Liver (tissue), 9 donors: ENCODE results near the gene THSD7B. TPM values are rescaled to one million over a fixed set of nuclear protein-coding genes. Genes with fewer than 3 reads are reported as not detected.

Source experiments
- DNase-seq: peaks from one replicate; pipeline ENCODE4 v3.0.0-alpha.2; 2017; ENCODE audit warnings: low spot score
- H3K27ac ChIP-seq, 2 donors: one replicate each; pipeline ENCODE4 v1.7.0; 2013; ENCODE audit warnings: inconsistent platforms in 2 of 2, low read length in 2 of 2, control low read depth in 1 of 2, low read depth in 1 of 2, mild to moderate bottlenecking in 1 of 2
- H3K27me3 ChIP-seq, 4 donors: one replicate each; pipeline versions ENCODE4 v1.6.1 to v1.7.0; 2013; ENCODE audit warnings: low read length in 3 of 4, inconsistent platforms in 1 of 4, mild to moderate bottlenecking in 1 of 4, moderate library complexity in 1 of 4; ENCODE audit not compliant: control insufficient read depth in 4 of 4, insufficient read depth in 4 of 4
- H3K36me3 ChIP-seq, 4 donors: one replicate each; pipeline versions ENCODE4 v1.6.1 to v1.7.0; 2013; ENCODE audit warnings: low read length in 3 of 4, mild to moderate bottlenecking in 3 of 4, low read depth in 1 of 4, moderate library complexity in 1 of 4; ENCODE audit not compliant: control insufficient read depth in 4 of 4, insufficient read depth in 3 of 4
- H3K4me1 ChIP-seq, 4 donors: one replicate each; pipeline versions ENCODE4 v1.6.1 to v1.7.0; 2013; ENCODE audit warnings: low read length in 3 of 4, mild to moderate bottlenecking in 3 of 4, moderate library complexity in 1 of 4; ENCODE audit not compliant: control insufficient read depth in 4 of 4, insufficient read depth in 4 of 4
- H3K4me3 ChIP-seq, 3 donors: one replicate each; pipeline versions ENCODE4 v1.6.1 to v1.7.0; 2013; ENCODE audit warnings: low read length in 3 of 3, control low read depth in 1 of 3, low read depth in 1 of 3, mild to moderate bottlenecking in 1 of 3
- H3K9ac ChIP-seq, 2 donors: one replicate each; pipeline ENCODE4 v1.7.0; 2013; ENCODE audit warnings: low read length in 2 of 2, mild to moderate bottlenecking in 2 of 2, moderate library complexity in 2 of 2, control low read depth in 1 of 2, low read depth in 1 of 2
- H3K9me3 ChIP-seq, 4 donors: one replicate each; pipeline versions ENCODE4 v1.6.1 to v1.7.0; 2013; ENCODE audit warnings: low read length in 3 of 4; ENCODE audit not compliant: control insufficient read depth in 4 of 4
- ATF3 ChIP-seq: IDR thresholded peaks from 2 replicates; pipeline ENCODE4 v1.6.1; 2016; ENCODE audit warnings: antibody characterized with exemption
- CTCF ChIP-seq: fragments of 150-350 bp; IDR thresholded peaks from 2 replicates; pipeline ENCODE4 v1.5.1; 2017; ENCODE audit warnings: improper control_type of control experiment, low read depth, low read length; ENCODE audit not compliant: missing input control
- EGR1 ChIP-seq, 2 donors: IDR thresholded peaks; 2 replicates each; pipeline ENCODE4 v1.6.1; 2016 to 2018; ENCODE audit warnings: antibody characterized with exemption in 2 of 2, low read depth in 2 of 2
- FOXA1 ChIP-seq: IDR thresholded peaks from 2 replicates; pipeline ENCODE4 v1.6.1; 2016; ENCODE audit warnings: antibody characterized with exemption
- FOXA2 ChIP-seq: IDR thresholded peaks from 2 replicates; pipeline ENCODE4 v1.6.1; 2016; ENCODE audit warnings: antibody characterized with exemption
- GABPA ChIP-seq, 2 donors: IDR thresholded peaks in 1 of 2; conservative IDR thresholded peaks in 1 of 2; 2 replicates each; pipeline ENCODE4 v1.6.1; 2016; ENCODE audit warnings: antibody characterized with exemption in 2 of 2, mild to moderate bottlenecking in 1 of 2, moderate library complexity in 1 of 2
- HNF4A ChIP-seq, 2 donors: conservative IDR thresholded peaks; 2 replicates each; pipeline ENCODE4 v1.6.1; 2016; ENCODE audit warnings: antibody characterized with exemption in 2 of 2, mild to moderate bottlenecking in 2 of 2
- HNF4G ChIP-seq: IDR thresholded peaks from 2 replicates; pipeline ENCODE4 v1.6.1; 2016; ENCODE audit warnings: antibody characterized with exemption
- JUND ChIP-seq, 2 donors: IDR thresholded peaks; 2 replicates each; pipeline ENCODE4 v1.6.1; 2016; ENCODE audit warnings: antibody characterized with exemption in 2 of 2
- MAX ChIP-seq: IDR thresholded peaks from 2 replicates; pipeline ENCODE4 v1.6.1; 2016; ENCODE audit warnings: antibody characterized with exemption
- NR2F2 ChIP-seq: IDR thresholded peaks from 2 replicates; pipeline ENCODE4 v1.6.1; 2016; ENCODE audit warnings: antibody characterized with exemption
- RAD21 ChIP-seq, 2 donors: IDR thresholded peaks; 2 replicates each; pipeline ENCODE4 v1.6.1; 2016; ENCODE audit warnings: antibody characterized with exemption in 2 of 2, mild to moderate bottlenecking in 2 of 2
- REST ChIP-seq: IDR thresholded peaks from 2 replicates; pipeline ENCODE4 v1.6.1; 2016; ENCODE audit warnings: antibody characterized with exemption, mild to moderate bottlenecking
- RXRA ChIP-seq, 2 donors: IDR thresholded peaks; 2 replicates each; pipeline ENCODE4 v1.6.1; 2017 to 2018; ENCODE audit warnings: antibody characterized with exemption in 2 of 2, mild to moderate bottlenecking in 1 of 2
- SP1 ChIP-seq: IDR thresholded peaks from 2 replicates; pipeline ENCODE4 v1.6.1; 2018; ENCODE audit warnings: antibody characterized with exemption, mild to moderate bottlenecking
- TAF1 ChIP-seq: conservative IDR thresholded peaks from 2 replicates; pipeline ENCODE4 v1.6.1; 2016; ENCODE audit warnings: antibody characterized with exemption, mild to moderate bottlenecking
- YY1 ChIP-seq: IDR thresholded peaks from 2 replicates; pipeline ENCODE4 v1.6.1; 2016; ENCODE audit warnings: antibody characterized with exemption, mild to moderate bottlenecking
- ZBTB33 ChIP-seq: IDR thresholded peaks from 2 replicates; pipeline ENCODE4 v1.6.1; 2016; ENCODE audit warnings: antibody characterized with exemption
- WGBS: extraction: QIAGEN DNeasy Blood & Tissue Kit; methylation state at CpG from one replicate; pipeline ENCODE4 v1.1.7; 2013; 5-methylcytosine and 5-hydroxymethylcytosine counted together
- polyA plus RNA-seq, 2 donors: library from polyadenylated mRNA; stranded (reverse) in 1 of 2; unstranded in 1 of 2; fragments of 200-250 nt in 1 of 2; fragments of >200 nt in 1 of 2; fragmentation: Nextera tagmentation in 1 of 2; extraction: Ambion mirVana in 1 of 2; gene quantifications; one replicate each; pipeline versions ENCODE4 v1.2.1 to v1.2.3, GENCODE V29; 2013 to 2015
- total RNA-seq, 2 donors: library from RNA; depleted of rRNA; stranded (reverse); fragments of >200 nt; gene quantifications; one replicate each; pipeline ENCODE4 v1.2.3, GENCODE V29; 2014
- donor health status: healthy.
- donor health status: healthy.
- donor health status: healthy.
- donor health status: healthy.
- donor health status: healthy.

THSD7B gene
- total and polyA plus RNA-seq, 4 donors, result 0.01 to 0.75 (median 0.42) TPM; not detected in 1

- no peak overlapping the region for H3K27ac ChIP-seq
- H3K9me3 ChIP-seq, result no peaks in the 10 kb centered on the region
- H3K27me3 ChIP-seq, result peaks cover 0 to 3% (median 0%) of the 10 kb centered on the region in 4 donors
- H3K9ac ChIP-seq, result no peak overlapping the region
- no peak for TF ChIP-seq HNF4A (conservative IDR thresholded peaks at IDR 0.05)
- no peak for TF ChIP-seq ATF3
- TF ChIP-seq ZBTB33, result no peak
- DNase-seq, result no peak
- whole genome bisulfite sequencing, result 83% methylated on average over 5 of the region's 5 CpGs
- no peaks in the 10 kb centered on the region for H3K36me3 ChIP-seq
- no peaks in the 10 kb centered on the region for H3K4me1 ChIP-seq
- H3K4me3 ChIP-seq, result no peak overlapping the region
Measured at GRCh38 chr2:137223722-137224121, 458.4 kb downstream of the THSD7B start.

GRCh38 chr2:137228566-137228965 lies 463.2 kb downstream of the THSD7B start:
- H3K36me3 ChIP-seq, result no peaks in the 10 kb centered on the region
- H3K9me3 ChIP-seq, result no peaks in the 10 kb centered on the region
- no peak for DNase-seq
- no peak overlapping the region for H3K27ac ChIP-seq
- no peak overlapping the region for H3K9ac ChIP-seq
- H3K27me3 ChIP-seq, result no peaks in the 10 kb centered on the region
- TF ChIP-seq ATF3, result no peak
- TF ChIP-seq GABPA (IDR thresholded peaks at IDR 0.05 in 1 of 2, conservative IDR thresholded peaks at IDR 0.05 in 1 of 2), result no peak
- TF ChIP-seq TAF1, result no peak
- no peak for TF ChIP-seq EGR1 (IDR thresholded peaks at IDR 0.05; ENCODE audit: low read depth in 2 of 2)
- TF ChIP-seq MAX, result no peak
- no peak for TF ChIP-seq YY1
- TF ChIP-seq NR2F2, result no peak
- no peak for TF ChIP-seq HNF4A (conservative IDR thresholded peaks at IDR 0.05)
- TF ChIP-seq CTCF, result no peak
- TF ChIP-seq REST, result no peak
- TF ChIP-seq SP1, result no peak
- TF ChIP-seq ZBTB33, result no peak
- TF ChIP-seq JUND (IDR thresholded peaks at IDR 0.05), result no peak
- no peak for TF ChIP-seq RAD21 (IDR thresholded peaks at IDR 0.05)
- no peak for TF ChIP-seq FOXA2
- no peak for TF ChIP-seq HNF4G
- no peak for TF ChIP-seq RXRA (IDR thresholded peaks at IDR 0.05)
- TF ChIP-seq FOXA1, result no peak
- WGBS, result 74% methylated on average over 4 of the region's 4 CpGs
- H3K4me3 ChIP-seq, result no peak overlapping the region
- no peaks in the 10 kb centered on the region for H3K4me1 ChIP-seq
